ENCODE data around the gene NANP. TPM values are rescaled to one million over a fixed set of nuclear protein-coding genes. Genes with fewer than 3 reads are reported as not detected.

NANP gene
- total and polyA plus RNA-seq, 2 of the 13 experiments (the other 11 are each of a cell fraction or from before 2014, with no cell fraction given), result 8.9 to 21.5 TPM

GRCh38 chr20:25602914-25603309 is 20.9 kb downstream of the NANP start (continued):
- TF ChIP-seq CEBPB (IDR thresholded peaks at IDR 0.05; ENCODE audit: borderline replicate concordance, low read depth, low read length) (peak; percentile 73; the same call in 1 of the 2 replicates), NPAS2 (CRISPR knock-in tag; IDR thresholded peaks at IDR 0.05; ENCODE audit: borderline replicate concordance) (0 out of 2 replicates have a peak, but pooled peaks have one; percentile 60), SMYD3 (CRISPR knock-in tag; IDR thresholded peaks at IDR 0.05) (peak; percentile 77), TFE3 (CRISPR knock-in tag; IDR thresholded peaks at IDR 0.05) (peak; percentile 84), DRAP1 (CRISPR knock-in tag; IDR thresholded peaks at IDR 0.05) (peak; percentile 44; the same call in 1 of the 2 replicates), ZNF414 (CRISPR knock-in tag; IDR thresholded peaks at IDR 0.05) (0 out of 2 replicates have a peak, but pooled peaks have one; percentile 62), KAT8 (CRISPR knock-in tag; IDR thresholded peaks at IDR 0.05) (0 out of 2 replicates have a peak, but pooled peaks have one; percentile 18), ZNF264 (CRISPR knock-in tag; IDR thresholded peaks at IDR 0.05) (0 out of 2 replicates have a peak, but pooled peaks have one; percentile 44), ZNF644 (CRISPR knock-in tag; IDR thresholded peaks at IDR 0.05; ENCODE audit: low read depth) (peak; percentile 57; the same call in 1 of the 2 replicates), JUND (CRISPR knock-in tag; IDR thresholded peaks at IDR 0.05) (peak; percentile 49), ZMYM4 (CRISPR knock-in tag; IDR thresholded peaks at IDR 0.05) (peak; percentile 50; the same call in 1 of the 2 replicates), REPIN1 (CRISPR knock-in tag; IDR thresholded peaks at IDR 0.05; ENCODE audit: borderline replicate concordance, low read depth) (peak; percentile 64), ARID4A (CRISPR knock-in tag; IDR thresholded peaks at IDR 0.05; ENCODE audit: borderline replicate concordance) (peak; percentile 79; the same call in 1 of the 2 replicates), DPF2 (CRISPR knock-in tag; IDR thresholded peaks at IDR 0.05; ENCODE audit: borderline replicate concordance, low read depth) (peak; percentile 65; the same call in 1 of the 2 replicates), FOXA3 (CRISPR knock-in tag; IDR thresholded peaks at IDR 0.05) (peak; percentile 94), BHLHE40 (IDR thresholded peaks at IDR 0.05; ENCODE audit: low read length) (peak; percentile 64)

Data from HepG2 (cell line).